Progenitor cell of endocrine pancreas (in vitro differentiated cells): ENCODE results near the gene HSF5. TPM values are rescaled to one million over a fixed set of nuclear protein-coding genes. Genes with fewer than 3 reads are reported as not detected.

ENCODE experiments used
- DNase-seq: peaks from one replicate; pipeline ENCODE4 v3.0.0; 2021; ENCODE audit warnings: low spot score; ENCODE audit not compliant: unreplicated experiment
- H3K27ac Mint-ChIP-seq: 2 replicates; pipeline ENCODE4 v1.8.0; 2021; ENCODE audit warnings: mild to moderate bottlenecking, moderate library complexity, mixed read lengths
- H3K27me3 Mint-ChIP-seq: 2 replicates; pipeline ENCODE4 v1.8.0; 2021; ENCODE audit warnings: mixed read lengths
- H3K36me3 Mint-ChIP-seq: 2 replicates; pipeline ENCODE4 v1.8.0; 2022; ENCODE audit warnings: mixed read lengths; ENCODE audit not compliant: insufficient read depth
- H3K4me1 Mint-ChIP-seq: 2 replicates; pipeline ENCODE4 v1.8.0; 2021; ENCODE audit warnings: low read depth, mixed read lengths
- H3K4me3 Mint-ChIP-seq: 2 replicates; pipeline ENCODE4 v1.8.0; 2021; ENCODE audit warnings: low read depth, mild to moderate bottlenecking, moderate library complexity, mixed read lengths
- H3K9me3 Mint-ChIP-seq: 2 replicates; pipeline ENCODE4 v1.8.0; 2021; ENCODE audit warnings: low read depth, mixed read lengths
- CTCF ChIP-seq: fragments of 200-600 bp; sonication (generic); IDR thresholded peaks from one replicate; pipeline ENCODE4 v1.5.0; 2021; ENCODE audit warnings: antibody characterized with exemption, mild to moderate bottlenecking; ENCODE audit not compliant: unreplicated experiment
- total RNA-seq: library from RNA; stranded (reverse); gene quantifications from 2 replicates; pipeline ENCODE4 v1.2.1, GENCODE V29; 2021

The HSF5 gene
- total RNA-seq, 1 donor from 2014 or later, result 0.12 TPM

GRCh38 chr17:58391302-58391984, 96.8 kb downstream of the HSF5 start:
- no peak for TF ChIP-seq CTCF
- Mint-ChIP-seq H3K27ac (peak overlapping the region; percentile 68), H3K4me1 (peaks cover 29% of the 10 kb centered on the region), H3K36me3 (peaks cover 4% of the 10 kb centered on the region), H3K4me3 (peak overlapping the region; percentile 9), H3K9me3 (no peaks in the 10 kb centered on the region), H3K27me3 (no peaks in the 10 kb centered on the region)
- no peak for DNase-seq

GRCh38 chr17:58390884-58391283, 97.3 kb downstream of the HSF5 start:
- DNase-seq, result no peak
- Mint-ChIP-seq H3K27ac (no peak overlapping the region), H3K36me3 (peaks cover 4% of the 10 kb centered on the region), H3K4me1 (peaks cover 29% of the 10 kb centered on the region), H3K4me3 (no peak overlapping the region), H3K9me3 (no peaks in the 10 kb centered on the region), H3K27me3 (no peaks in the 10 kb centered on the region)
- no peak for TF ChIP-seq CTCF

GRCh38 chr17:58388302-58389190, 99.7 kb downstream of the HSF5 start:
- peaks cover 2% of the 10 kb centered on the region for H3K36me3 Mint-ChIP-seq
- DNase-seq, result no peak
- H3K4me3 Mint-ChIP-seq, result no peak overlapping the region
- no peaks in the 10 kb centered on the region for H3K27me3 Mint-ChIP-seq
- no peak for TF ChIP-seq CTCF
- no peak overlapping the region for H3K27ac Mint-ChIP-seq
- H3K9me3 Mint-ChIP-seq, result no peaks in the 10 kb centered on the region
- H3K4me1 Mint-ChIP-seq, result peaks cover 47% of the 10 kb centered on the region

- Mint-ChIP-seq H3K27ac (no peak overlapping the region), H3K4me1 (peaks cover 51% of the 10 kb centered on the region), H3K4me3 (no peak overlapping the region), H3K27me3 (no peaks in the 10 kb centered on the region), H3K36me3 (peaks cover 2% of the 10 kb centered on the region), H3K9me3 (no peaks in the 10 kb centered on the region)
- DNase-seq, result no peak
- no peak for TF ChIP-seq CTCF
Measured at GRCh38 chr17:58387834-58388233, 100.4 kb downstream of the HSF5 start.

GRCh38 chr17:58386708-58387107, 101.5 kb downstream of the HSF5 start:
- Mint-ChIP-seq H3K4me1 (peaks cover 59% of the 10 kb centered on the region), H3K9me3 (no peaks in the 10 kb centered on the region), H3K36me3 (peaks cover 2% of the 10 kb centered on the region), H3K4me3 (no peak overlapping the region), H3K27ac (no peak overlapping the region), H3K27me3 (no peaks in the 10 kb centered on the region)
- TF ChIP-seq CTCF, result no peak
- DNase-seq, result no peak
